CD4-positive, alpha-beta T cell treated with Interleukin-6 for 4 hours (primary cell): ENCODE data around the gene CEMIP2.
"Not testable (repeated sequence)": the region's sequence is repeated elsewhere in the genome, so short reads cannot be mapped to it uniquely, and the experiment has no call there.

ENCODE experiments used
- DNase-seq: peaks from one replicate; pipeline ENCODE4 v3.0.0-alpha.2; 2020; ENCODE audit warnings: mixed read lengths

CEMIP2 gene

GRCh38 chr9:71675105-71675856, 93.0 kb downstream of the CEMIP2 start:
- no peak for DNase-seq

DNA sequence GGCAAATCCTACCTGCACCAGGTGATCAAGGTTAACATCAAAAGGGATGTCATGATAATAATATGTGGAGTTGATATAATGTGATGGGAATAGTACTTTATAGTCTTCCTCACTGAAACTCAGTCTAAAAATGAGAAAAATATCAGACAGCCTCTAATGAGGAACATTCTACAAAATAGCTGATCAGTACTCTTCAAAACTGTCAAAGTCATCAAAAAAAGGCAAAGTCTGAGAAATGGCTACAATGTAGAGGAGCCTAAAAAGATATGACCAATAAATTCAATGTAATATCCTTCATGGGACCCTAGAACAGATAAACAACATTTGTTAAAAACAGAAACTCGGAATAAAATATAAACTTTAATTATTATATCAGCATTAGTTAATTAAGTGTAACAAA, 95.7 kb downstream of the CEMIP2 start:
- DNase-seq, result no peak

DNA sequence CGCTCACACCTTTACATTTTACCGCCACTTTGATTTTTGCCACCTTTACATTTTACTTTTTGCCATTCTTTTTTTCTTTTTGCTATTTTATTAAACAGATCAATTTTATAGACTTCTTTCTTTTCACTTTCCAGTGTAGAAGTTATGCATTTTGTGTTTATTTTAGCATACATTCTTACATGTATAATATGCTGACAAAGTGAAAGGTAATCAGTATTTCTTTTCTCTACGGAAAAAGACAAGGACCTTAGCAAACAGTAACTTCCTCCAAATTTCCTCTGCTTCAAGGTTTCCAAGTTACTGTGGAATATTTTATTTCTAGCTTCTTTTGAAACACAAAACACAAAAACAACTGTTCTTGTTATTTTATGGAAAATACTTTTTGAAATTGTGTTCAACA, 97.0 kb downstream of the CEMIP2 start:
- no peak for DNase-seq

GRCh38 chr9:71670121-71670520, 98.2 kb downstream of the CEMIP2 start:
- no peak for DNase-seq

- DNase-seq, result no peak
Measured at GRCh38 chr9:71669284-71669995, 98.9 kb downstream of the CEMIP2 start.

GRCh38 chr9:71668717-71669116, 99.6 kb downstream of the CEMIP2 start:
- no peak for DNase-seq

GRCh38 chr9:71665247-71665646, 103.1 kb downstream of the CEMIP2 start:
- DNase-seq, result no peak

DNA sequence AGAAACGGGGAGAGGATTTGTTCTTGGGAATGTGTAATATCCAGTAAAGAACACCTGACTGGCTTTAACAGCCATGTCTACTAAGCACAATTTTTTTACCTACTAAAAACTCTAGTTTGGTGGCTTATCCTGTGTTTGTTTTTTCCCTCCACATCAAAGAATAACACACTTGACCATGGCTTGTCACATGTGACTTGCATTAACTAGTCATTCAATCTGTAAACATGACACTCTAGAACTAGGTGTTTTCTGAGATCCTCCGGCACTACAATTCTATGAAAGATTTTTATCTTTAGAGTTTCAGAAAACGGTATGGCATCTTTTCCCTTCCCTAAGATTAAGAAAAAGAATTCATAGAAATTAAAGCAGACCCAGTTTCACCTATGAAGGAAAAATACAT, 103.7 kb downstream of the CEMIP2 start:
- DNase-seq, result no peak

DNA sequence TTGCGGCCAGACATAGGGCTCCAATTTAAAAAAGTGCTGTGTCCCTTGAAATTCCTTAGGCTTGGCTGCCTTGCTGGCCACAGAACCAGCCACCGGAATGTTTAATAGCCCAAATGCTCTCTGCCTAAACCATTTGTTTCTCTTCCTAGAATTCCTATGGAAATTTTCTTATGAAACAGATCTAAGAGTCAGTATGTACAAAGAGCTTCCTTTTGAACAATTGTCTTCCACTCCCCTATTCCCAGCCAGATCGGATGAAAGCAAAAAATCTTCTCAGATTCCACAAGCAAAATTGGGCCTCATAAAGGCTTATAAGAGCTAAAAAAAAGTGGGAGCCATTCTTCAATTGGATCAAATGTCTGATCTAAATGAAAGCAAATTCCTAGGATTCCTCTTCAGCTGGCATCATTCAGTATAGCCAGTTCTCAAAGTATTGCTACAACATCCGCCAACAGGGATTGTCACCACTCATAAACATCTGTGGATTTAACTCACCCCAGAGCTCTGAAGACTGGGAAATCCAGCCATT, 104.3 kb downstream of the CEMIP2 start:
- no peak for DNase-seq

DNA sequence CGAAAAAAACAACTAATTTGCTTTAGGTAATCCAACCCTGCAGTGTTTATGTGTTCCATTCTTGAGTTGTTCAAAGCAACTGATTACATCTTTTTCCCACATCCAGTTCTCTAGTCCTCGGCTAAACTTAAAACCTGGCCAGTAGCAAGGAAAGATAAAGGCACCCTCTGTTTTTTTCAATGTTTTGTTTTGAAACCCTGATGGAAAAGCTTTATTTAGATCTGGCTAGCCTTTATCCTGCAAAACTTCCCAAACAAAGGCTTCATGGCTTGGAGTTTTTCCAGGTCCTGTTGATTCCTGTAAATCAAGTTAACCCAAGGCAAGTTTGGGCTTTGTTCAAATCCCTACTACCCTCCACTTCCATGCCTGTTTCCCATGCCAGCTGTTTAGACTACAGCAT, 105.1 kb downstream of the CEMIP2 start:
- DNase-seq, result no peak

GRCh38 chr9:71662082-71662481, 106.2 kb downstream of the CEMIP2 start:
- DNase-seq, result no peak

DNA sequence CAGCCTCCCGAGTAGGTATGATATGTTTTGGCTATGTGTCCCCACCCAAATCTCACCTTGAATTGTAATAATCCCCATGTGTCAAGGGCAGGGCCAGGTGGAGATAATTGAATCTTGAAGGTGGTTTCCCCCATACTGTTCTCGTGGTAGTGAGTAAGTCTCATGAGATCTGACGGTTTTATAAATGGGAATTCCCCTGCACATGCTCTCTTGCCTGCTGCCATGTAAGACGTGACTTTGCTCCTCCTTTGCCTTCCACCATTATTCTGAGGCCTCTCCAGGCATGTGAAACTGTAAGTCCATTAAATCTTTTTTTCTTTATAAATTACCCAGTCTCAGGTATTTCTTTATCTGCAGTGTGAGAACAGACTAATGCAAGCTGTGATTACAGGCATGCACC, 111.0 kb downstream of the CEMIP2 start:
- DNase-seq, result not testable (repeated sequence)

GRCh38 chr9:71656496-71656895, 111.8 kb downstream of the CEMIP2 start:
- DNase-seq, result no peak

DNA sequence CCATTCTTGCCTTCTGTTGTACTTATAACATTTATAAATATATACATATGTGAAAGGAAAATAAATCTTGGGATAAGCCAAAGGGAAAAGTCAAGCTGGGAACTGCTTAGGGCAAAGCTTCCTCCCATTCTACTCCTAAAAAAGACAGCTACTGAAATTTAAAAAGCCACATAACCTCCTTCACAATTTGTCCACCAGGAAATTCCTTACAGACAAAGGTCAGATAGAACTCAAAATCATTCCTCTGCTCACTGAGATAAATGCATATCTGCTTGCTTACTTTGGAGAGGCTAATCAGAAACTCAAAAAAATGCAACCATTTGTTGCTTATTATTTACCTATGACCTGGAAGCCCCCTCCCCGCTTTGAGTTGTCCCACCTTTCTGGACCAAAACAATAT, 112.5 kb downstream of the CEMIP2 start:
- no peak for DNase-seq

DNA sequence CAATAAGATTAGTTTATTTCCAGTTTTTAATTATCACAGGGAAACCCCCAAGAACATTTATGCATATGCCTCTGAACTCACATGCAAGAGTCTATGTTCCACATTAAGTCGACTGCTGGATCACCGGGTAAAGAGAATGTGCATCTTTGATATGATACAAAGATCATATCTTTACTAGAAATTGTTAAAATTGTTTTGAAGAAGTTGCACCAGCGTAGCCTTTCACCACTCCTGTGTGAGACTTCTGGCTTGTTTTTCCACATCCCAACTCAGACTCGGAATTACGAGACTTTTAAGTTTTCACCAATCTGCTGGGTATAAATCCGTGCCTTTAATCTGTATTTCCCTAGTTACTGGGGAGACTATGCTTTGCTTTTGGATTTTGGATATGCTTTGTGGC, 113.2 kb downstream of the CEMIP2 start:
- DNase-seq, result no peak

DNA sequence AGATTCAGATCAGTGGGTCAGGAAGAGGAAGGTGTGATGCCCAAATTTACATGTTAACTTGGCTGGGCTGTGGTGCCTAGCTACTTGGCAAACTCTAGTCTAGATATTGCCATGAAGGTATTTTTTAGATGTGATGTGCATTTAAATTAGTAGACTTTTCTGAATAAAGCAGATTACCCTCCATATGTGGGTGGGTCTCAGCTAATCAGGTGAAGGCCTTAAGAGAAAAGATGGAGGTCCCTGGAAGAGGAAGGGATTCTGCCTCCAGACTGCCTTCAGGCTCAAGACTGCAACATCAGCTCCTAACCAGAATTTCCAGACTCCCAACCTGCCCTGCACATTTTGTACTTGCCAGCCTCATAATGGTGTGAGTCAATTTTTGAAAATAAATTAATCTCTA, 115.8 kb downstream of the CEMIP2 start:
- no peak for DNase-seq

DNA sequence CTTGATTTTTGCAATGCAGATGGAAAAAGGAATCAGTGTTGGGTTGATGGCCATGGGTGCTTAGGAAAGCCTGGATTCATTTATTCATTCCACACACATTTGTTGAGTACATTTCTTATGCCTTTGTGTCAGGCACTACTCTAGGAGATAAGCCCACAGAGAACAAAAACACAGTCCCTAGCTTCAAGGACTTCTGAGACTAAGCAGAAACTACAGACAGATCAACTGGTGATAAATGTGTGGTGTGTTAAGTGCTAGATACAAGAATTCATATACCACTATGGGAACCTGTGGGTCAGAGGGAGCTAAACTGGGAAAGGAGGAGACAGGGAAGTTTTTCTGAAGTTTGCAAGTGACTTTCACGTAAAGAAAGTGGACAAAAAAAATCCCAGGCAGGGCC, 119.9 kb downstream of the CEMIP2 start:
- no peak for DNase-seq

- DNase-seq, result peak; percentile 14
Measured at GRCh38 chr9:71647094-71647591, 121.2 kb downstream of the CEMIP2 start.

GRCh38 chr9:71646131-71646530, 122.2 kb downstream of the CEMIP2 start:
- DNase-seq, result no peak

GRCh38 chr9:71644819-71645362, 123.4 kb downstream of the CEMIP2 start:
- no peak for DNase-seq

- no peak for DNase-seq
Measured at GRCh38 chr9:71643330-71643729, 125.0 kb downstream of the CEMIP2 start.

DNA sequence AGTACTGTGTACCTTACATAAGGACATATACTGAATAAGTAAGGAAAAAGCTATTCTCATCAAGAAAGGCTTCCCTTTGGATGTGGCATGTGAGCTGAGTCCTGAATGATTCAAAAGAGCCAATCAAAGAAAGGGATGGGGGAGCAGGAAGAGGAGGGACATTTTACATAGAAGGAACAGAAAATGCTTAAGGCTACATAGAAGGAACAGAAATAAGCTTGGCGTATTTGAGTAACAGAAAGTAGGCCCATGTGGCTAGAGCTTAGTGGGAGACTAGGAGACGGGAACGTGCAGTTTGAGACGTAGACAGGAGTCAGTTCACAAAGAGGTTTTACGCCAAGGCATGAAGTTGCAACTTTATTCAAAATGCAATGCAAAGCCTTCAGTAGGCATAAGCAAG, 126.3 kb downstream of the CEMIP2 start:
- DNase-seq, result no peak

DNA sequence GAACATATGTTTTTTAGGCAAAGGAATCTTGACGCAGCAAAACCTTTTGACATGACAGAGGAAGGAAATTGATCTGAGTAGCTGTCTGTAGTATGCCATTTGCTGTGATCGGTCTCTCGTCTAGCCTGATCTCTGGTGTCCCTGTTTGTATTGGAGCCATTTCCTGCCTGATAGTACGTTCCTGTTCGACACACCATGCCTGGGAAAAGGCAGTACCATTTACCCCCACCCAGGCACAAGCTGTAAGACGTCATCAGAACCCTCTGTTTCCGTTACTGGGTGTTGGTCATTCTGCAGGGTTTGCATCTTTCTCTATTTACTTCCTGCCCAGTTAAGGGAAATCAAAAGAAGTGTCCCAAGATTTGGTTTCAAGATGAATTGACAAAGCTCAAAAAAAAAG, 129.7 kb downstream of the CEMIP2 start:
- no peak for DNase-seq

DNA sequence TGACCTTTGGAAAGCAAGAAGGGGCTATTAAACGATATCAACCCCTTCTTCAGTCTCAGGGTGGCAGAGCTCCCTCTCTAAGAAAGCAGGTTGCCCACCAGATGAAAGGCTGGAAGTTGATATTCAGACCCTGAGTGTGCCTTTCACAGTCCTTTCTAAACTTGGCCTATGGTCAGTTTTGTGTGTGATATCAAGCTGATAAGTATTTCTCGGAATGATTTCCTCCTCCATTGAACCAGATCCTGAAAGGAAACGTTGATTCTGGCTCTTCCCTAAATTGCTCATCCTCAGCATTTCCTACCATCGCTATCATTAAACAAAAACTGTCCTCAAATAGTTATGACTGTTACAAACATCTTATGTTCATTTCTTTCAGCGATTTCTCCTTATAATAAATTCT, 130.4 kb downstream of the CEMIP2 start:
- no peak for DNase-seq
